ENCODE measurements around the gene RASSF3. TPM values are rescaled to one million over a fixed set of nuclear protein-coding genes. Genes with fewer than 3 reads are reported as not detected.

Gene RASSF3, protein sequence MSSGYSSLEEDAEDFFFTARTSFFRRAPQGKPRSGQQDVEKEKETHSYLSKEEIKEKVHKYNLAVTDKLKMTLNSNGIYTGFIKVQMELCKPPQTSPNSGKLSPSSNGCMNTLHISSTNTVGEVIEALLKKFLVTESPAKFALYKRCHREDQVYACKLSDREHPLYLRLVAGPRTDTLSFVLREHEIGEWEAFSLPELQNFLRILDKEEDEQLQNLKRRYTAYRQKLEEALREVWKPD
- polyA plus RNA-seq (2013, experiment 1 of 4) = 28.0 TPM
- polyA plus RNA-seq (2013, experiment 2 of 4) = 25.1 TPM
- polyA plus RNA-seq (2013, experiment 3 of 4) = 17.1 TPM
- polyA plus RNA-seq (2013, experiment 4 of 4) = 20.1 TPM

DNA sequence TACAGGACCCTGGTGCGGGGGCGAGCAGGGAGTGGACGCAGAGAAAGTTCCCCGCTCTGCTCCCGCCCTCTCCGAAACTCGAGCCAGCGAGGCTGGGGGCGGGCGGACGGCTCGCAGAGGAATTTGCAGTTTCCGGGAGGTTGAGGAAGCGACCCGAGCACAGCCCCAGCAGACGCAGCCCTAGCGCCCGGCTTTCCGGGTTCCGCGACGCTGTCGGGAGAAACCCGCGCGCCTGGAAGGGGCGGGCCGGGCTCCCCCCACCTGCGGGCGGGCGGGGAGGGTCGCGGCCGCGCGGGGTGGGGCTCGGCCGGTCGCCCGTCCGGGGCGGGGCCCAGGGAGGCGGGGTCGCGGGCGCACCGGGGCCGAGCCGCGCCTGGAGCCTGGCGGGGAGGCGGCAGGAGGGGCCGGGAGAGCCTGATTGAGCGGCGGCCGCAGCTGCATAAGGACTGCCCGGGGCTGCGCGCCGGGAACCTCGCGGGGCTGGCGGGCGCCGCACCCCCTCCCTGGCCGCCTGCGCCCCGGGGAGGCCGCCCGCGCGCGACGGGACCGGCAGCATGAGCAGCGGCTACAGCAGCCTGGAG is at the start of gene RASSF3:
Gene RASSF3 (plus strand): TSS at position 417 of the 581 bp plus-strand sequence. CDS start 138 bp downstream, at position 555.
- no peaks in the 10 kb centered on the region for H3K4me1 ChIP-seq (ENCODE audit: control insufficient read depth, insufficient read depth, low read length)
- no peaks in the 10 kb centered on the region for H3K9me3 ChIP-seq (ENCODE audit: control insufficient read depth, low read length)
- no peaks in the 10 kb centered on the region for H3K27me3 ChIP-seq (ENCODE audit: control insufficient read depth, insufficient read depth, low read length, poor library complexity, severe bottlenecking)
- WGBS, 2 experiments = 0% methylated on average over 76 of the region's 76 CpGs
- no peaks in the 10 kb centered on the region for H3K36me3 ChIP-seq (ENCODE audit: control insufficient read depth, insufficient read depth, low read length)
- H3K27ac ChIP-seq (ENCODE audit: insufficient read depth, low read depth, low read length, poor library complexity, severe bottlenecking) = peak within 1 kb of the TSS; percentile 81
- H3K4me3 ChIP-seq (ENCODE audit: insufficient read depth, low read depth, low read length) = peak within 1 kb of the TSS; percentile 80

DNA sequence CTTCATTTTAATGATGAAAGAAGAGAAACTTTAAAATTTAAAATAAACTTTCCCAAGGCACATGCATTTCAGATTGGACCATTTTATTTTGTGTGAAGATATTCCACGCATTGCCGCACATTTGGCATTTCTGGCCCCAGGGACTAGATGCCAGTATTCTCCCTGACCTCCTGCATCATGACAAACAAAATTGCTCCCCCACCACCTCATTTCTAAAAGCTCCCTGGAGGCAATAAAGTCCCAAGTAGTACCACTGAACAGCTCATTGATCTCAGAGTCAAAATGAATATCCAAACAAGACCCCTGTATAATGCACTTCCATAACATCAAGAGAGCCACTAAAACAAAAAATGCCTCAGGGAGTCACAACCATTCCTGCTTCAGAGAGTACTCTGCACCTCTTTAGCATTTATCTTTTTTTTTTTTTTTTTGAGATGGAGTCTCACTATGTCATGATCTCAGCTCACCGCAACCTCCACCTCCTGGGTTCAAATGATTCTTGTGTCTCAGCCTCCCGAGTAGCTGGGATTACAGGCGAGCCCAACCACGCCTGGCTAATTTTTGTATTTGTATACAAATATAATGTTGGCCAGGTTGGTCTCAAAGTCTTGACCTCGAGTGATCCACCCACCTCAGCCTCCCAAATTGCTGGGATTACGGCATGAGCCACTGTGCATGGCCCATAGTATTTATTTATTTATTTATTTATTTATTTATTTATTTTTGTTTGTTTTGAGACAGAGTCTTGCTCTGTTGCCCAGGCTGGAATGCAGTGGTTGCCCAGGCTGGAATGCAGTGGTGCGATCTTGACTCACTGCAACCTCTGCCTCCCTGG is 48.8 kb upstream of the RASSF3 start:
- 94 to 97% methylated on average over 8 of the region's 9 CpGs for WGBS, 2 experiments
- peaks cover 12% of the 10 kb centered on the region for H3K4me1 ChIP-seq (ENCODE audit: control insufficient read depth, insufficient read depth, low read length)
- no peak overlapping the region for H3K4me3 ChIP-seq (ENCODE audit: insufficient read depth, low read depth, low read length)
- H3K27me3 ChIP-seq (ENCODE audit: control insufficient read depth, insufficient read depth, low read length, poor library complexity, severe bottlenecking) = no peaks in the 10 kb centered on the region
- H3K36me3 ChIP-seq (ENCODE audit: control insufficient read depth, insufficient read depth, low read length) = no peaks in the 10 kb centered on the region
- no peak overlapping the region for H3K27ac ChIP-seq (ENCODE audit: insufficient read depth, low read depth, low read length, poor library complexity, severe bottlenecking)
- no peaks in the 10 kb centered on the region for H3K9me3 ChIP-seq (ENCODE audit: control insufficient read depth, low read length)

DNA sequence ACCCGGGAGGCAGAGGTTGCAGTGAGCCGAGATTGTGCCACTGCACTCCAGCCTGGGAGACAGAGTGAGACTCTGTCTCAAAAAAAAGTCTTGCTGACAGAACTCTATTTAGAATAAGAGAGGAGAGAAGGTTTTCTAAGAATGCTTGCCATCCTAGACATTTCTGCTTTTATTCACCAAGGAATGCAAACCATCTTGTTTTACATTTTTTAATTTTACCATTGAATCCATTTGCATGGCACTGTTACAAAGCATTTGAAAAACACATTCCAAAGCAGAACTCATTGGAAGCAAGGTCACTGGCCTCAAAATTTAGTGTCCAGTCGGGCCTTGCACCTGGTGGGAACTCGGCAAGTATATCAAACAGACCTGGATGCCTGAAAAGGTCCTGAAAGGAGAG is 44.2 kb upstream of the RASSF3 start:
- WGBS, 2 experiments = 91% methylated on average over 4 of the region's 4 CpGs
- Histone ChIP-seq H3K9me3 (ENCODE audit: control insufficient read depth, low read length) (no peaks in the 10 kb centered on the region), H3K4me3 (ENCODE audit: insufficient read depth, low read depth, low read length) (no peak overlapping the region), H3K27ac (ENCODE audit: insufficient read depth, low read depth, low read length, poor library complexity, severe bottlenecking) (no peak overlapping the region), H3K4me1 (ENCODE audit: control insufficient read depth, insufficient read depth, low read length) (peaks cover 8% of the 10 kb centered on the region), H3K36me3 (ENCODE audit: control insufficient read depth, insufficient read depth, low read length) (no peaks in the 10 kb centered on the region), H3K27me3 (ENCODE audit: control insufficient read depth, insufficient read depth, low read length, poor library complexity, severe bottlenecking) (no peaks in the 10 kb centered on the region)

DNA sequence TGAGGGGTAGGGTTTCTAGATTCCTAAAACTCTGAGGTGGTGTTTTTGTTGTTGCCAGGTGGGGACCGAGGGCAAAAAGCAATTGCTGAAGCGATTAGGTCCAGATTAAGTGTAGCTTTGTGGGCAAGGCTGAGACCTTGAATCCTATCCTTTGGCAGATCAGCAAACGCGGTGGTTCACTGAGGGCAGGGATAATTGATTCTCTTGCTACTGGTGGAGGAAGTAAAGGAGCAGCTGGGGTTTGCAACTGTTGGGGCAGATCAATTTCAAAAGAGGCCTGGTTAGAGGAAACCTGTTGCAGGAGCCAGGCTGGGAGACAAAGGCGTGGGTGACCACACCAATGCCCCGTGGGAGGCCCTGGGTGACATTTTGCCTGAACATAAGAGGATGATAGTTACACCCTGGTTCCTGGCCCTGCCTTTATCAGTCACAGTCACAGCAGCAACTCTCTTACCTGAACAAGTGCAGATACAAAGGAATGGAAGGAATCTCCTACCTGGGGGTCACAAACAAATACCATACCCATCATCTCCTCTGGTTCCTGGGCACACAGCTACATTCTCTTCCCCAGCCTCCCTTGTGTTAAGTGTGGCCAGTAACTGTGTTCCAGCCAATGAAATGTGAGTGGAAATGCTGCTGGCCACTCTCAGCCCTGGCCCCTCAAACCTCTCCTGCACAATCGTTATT is 43.3 kb upstream of the RASSF3 start:
- H3K27ac ChIP-seq (ENCODE audit: insufficient read depth, low read depth, low read length, poor library complexity, severe bottlenecking) = no peak overlapping the region
- H3K9me3 ChIP-seq (ENCODE audit: control insufficient read depth, low read length) = no peaks in the 10 kb centered on the region
- H3K4me3 ChIP-seq (ENCODE audit: insufficient read depth, low read depth, low read length) = no peak overlapping the region
- peaks cover 4% of the 10 kb centered on the region for H3K4me1 ChIP-seq (ENCODE audit: control insufficient read depth, insufficient read depth, low read length)
- H3K36me3 ChIP-seq (ENCODE audit: control insufficient read depth, insufficient read depth, low read length) = no peaks in the 10 kb centered on the region
- H3K27me3 ChIP-seq (ENCODE audit: control insufficient read depth, insufficient read depth, low read length, poor library complexity, severe bottlenecking) = no peaks in the 10 kb centered on the region
- WGBS, 2 experiments = 79 to 81% methylated on average over 7 of the region's 7 CpGs

DNA sequence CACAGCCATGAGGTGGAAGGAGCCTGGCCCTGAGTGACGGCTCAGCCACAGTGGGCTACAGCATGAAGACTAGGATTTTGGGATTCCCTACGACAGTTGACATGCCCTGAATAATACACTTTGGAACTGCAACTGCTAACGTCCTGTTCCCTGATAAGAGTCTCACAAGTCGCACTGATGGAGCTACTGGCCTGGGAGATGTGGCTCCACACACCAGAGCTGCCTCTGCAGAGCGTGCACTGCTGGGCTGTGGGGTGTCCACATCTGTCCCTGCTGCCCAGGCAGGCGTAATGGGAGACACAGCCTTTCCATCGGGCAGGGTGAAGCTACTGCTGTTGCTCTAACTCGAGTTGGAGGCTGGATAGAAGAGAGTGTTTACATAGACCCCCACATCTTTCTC is 42.7 kb upstream of the RASSF3 start:
- Histone ChIP-seq H3K4me3 (ENCODE audit: insufficient read depth, low read depth, low read length) (no peak overlapping the region), H3K4me1 (ENCODE audit: control insufficient read depth, insufficient read depth, low read length) (peaks cover 4% of the 10 kb centered on the region), H3K9me3 (ENCODE audit: control insufficient read depth, low read length) (no peaks in the 10 kb centered on the region), H3K27me3 (ENCODE audit: control insufficient read depth, insufficient read depth, low read length, poor library complexity, severe bottlenecking) (no peaks in the 10 kb centered on the region), H3K27ac (ENCODE audit: insufficient read depth, low read depth, low read length, poor library complexity, severe bottlenecking) (no peak overlapping the region), H3K36me3 (ENCODE audit: control insufficient read depth, insufficient read depth, low read length) (no peaks in the 10 kb centered on the region)
- WGBS, 2 experiments = 92 to 96% methylated on average over 8 of the region's 8 CpGs

DNA sequence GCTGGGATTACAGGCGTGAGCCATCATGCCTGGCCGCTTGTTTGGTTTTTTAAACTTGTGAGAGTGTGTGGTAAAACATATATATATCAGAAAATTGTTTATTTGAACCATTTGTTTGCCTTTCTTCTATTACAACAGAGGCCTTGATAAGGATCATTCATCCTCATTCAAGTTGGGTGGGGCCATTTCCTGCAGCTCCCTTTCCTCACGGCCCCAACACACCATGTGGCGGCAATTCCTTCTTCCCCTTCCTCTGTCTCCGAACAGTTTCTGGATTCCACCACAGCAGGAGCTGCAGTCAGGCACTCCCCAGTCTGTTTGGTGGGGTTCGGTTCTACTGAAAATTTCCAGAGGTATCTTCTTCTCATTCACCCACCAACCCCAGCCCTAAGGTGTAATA is 42.0 kb upstream of the RASSF3 start:
- H3K27me3 ChIP-seq (ENCODE audit: control insufficient read depth, insufficient read depth, low read length, poor library complexity, severe bottlenecking) = no peaks in the 10 kb centered on the region
- no peak overlapping the region for H3K27ac ChIP-seq (ENCODE audit: insufficient read depth, low read depth, low read length, poor library complexity, severe bottlenecking)
- no peaks in the 10 kb centered on the region for H3K9me3 ChIP-seq (ENCODE audit: control insufficient read depth, low read length)
- WGBS, 2 experiments = 79 to 81% methylated on average over 5 of the region's 6 CpGs
- H3K4me3 ChIP-seq (ENCODE audit: insufficient read depth, low read depth, low read length) = no peak overlapping the region
- H3K4me1 ChIP-seq (ENCODE audit: control insufficient read depth, insufficient read depth, low read length) = peaks cover 4% of the 10 kb centered on the region
- H3K36me3 ChIP-seq (ENCODE audit: control insufficient read depth, insufficient read depth, low read length) = no peaks in the 10 kb centered on the region

DNA sequence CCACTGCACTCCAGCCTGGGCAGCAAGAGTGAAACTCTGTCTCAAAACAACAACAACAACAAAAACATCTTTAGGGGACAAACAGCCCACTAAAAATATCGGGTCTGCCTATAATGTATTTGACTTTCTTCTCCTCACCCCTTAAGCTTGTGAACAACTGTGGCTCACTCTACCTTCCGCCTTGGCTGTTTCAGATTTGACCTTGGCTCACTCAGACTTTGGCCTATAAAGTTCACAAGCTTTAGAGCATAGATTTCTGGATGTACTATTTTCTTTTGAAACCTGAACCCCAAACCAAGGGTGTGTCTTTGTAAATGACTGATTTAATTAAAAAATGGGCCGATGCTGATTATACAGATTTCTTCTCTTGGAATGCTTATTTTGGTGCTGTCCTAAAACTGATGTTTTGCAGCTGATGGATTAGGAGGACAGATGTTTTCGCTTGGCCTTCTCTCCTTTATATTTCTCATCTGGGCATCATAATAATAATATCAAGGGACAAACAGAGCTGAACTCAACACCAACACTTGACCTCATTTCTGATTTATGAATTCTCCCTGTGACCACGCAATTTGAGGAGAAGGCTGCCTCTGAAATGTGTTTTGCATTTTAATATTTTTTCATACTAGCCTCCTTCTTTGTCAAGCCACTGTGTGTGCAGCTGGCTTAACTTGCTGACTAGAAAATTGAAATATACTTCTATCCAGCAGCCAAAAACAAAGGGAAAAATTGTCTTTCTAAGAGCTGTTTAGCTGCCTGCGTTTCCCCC is 40.2 kb upstream of the RASSF3 start:
- H3K27ac ChIP-seq (ENCODE audit: insufficient read depth, low read depth, low read length, poor library complexity, severe bottlenecking) = no peak overlapping the region
- no peaks in the 10 kb centered on the region for H3K36me3 ChIP-seq (ENCODE audit: control insufficient read depth, insufficient read depth, low read length)
- no peaks in the 10 kb centered on the region for H3K9me3 ChIP-seq (ENCODE audit: control insufficient read depth, low read length)
- H3K27me3 ChIP-seq (ENCODE audit: control insufficient read depth, insufficient read depth, low read length, poor library complexity, severe bottlenecking) = no peaks in the 10 kb centered on the region
- no peak overlapping the region for H3K4me3 ChIP-seq (ENCODE audit: insufficient read depth, low read depth, low read length)
- WGBS, 2 experiments = 89 to 95% methylated on average over 5 to 6 of the region's 6 CpGs
- peaks cover 4% of the 10 kb centered on the region for H3K4me1 ChIP-seq (ENCODE audit: control insufficient read depth, insufficient read depth, low read length)

DNA sequence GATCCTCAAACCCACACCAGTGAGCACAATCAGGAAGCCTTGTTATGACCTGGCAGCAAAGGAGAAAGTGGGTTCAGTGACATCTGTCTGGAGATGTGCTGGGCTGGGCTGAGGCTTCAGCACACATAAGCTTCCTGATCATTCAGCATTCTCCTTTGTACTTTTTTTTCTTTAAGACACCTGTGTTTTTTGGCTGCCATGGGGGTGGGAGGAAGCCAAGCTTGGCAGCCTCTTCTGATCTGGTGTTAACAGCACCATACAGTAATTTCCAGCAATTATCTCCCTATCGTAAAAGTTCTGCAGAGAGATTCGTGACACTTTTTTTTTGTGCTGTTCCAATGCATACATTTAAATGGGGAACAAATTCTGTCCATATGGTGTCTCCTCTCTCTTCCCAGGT is 38.9 kb upstream of the RASSF3 start:
- Histone ChIP-seq H3K36me3 (ENCODE audit: control insufficient read depth, insufficient read depth, low read length) (no peaks in the 10 kb centered on the region), H3K4me3 (ENCODE audit: insufficient read depth, low read depth, low read length) (no peak overlapping the region), H3K27ac (ENCODE audit: insufficient read depth, low read depth, low read length, poor library complexity, severe bottlenecking) (no peak overlapping the region), H3K9me3 (ENCODE audit: control insufficient read depth, low read length) (no peaks in the 10 kb centered on the region), H3K27me3 (ENCODE audit: control insufficient read depth, insufficient read depth, low read length, poor library complexity, severe bottlenecking) (no peaks in the 10 kb centered on the region), H3K4me1 (ENCODE audit: control insufficient read depth, insufficient read depth, low read length) (peaks cover 4% of the 10 kb centered on the region)
- 88 to 97% methylated on average over 2 of the region's 2 CpGs for WGBS, 2 experiments

DNA sequence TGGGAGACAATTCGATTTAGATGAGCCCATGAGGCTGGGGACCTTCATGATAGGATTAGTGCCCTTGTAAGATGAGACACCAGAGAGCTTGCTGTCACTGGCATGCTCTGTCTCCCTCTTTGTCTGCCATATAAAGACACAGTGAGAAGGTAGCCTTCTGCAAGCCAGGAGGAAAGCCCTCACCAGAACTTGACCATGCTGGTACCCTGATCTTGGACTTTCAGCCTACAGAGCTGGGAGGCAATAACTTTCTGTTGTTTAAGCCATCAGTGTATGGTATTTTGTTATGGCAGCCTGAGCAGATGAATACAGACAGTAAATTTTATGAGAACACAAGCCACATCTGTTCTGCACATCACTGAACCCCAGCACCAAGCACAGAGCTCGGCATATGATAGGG is 38.1 kb upstream of the RASSF3 start:
- H3K27ac ChIP-seq (ENCODE audit: insufficient read depth, low read depth, low read length, poor library complexity, severe bottlenecking) = no peak overlapping the region
- no peaks in the 10 kb centered on the region for H3K9me3 ChIP-seq (ENCODE audit: control insufficient read depth, low read length)
- 97 to 100% methylated on average over 2 of the region's 2 CpGs for WGBS, 2 experiments
- H3K4me3 ChIP-seq (ENCODE audit: insufficient read depth, low read depth, low read length) = no peak overlapping the region
- H3K4me1 ChIP-seq (ENCODE audit: control insufficient read depth, insufficient read depth, low read length) = no peaks in the 10 kb centered on the region
- no peaks in the 10 kb centered on the region for H3K36me3 ChIP-seq (ENCODE audit: control insufficient read depth, insufficient read depth, low read length)
- H3K27me3 ChIP-seq (ENCODE audit: control insufficient read depth, insufficient read depth, low read length, poor library complexity, severe bottlenecking) = no peaks in the 10 kb centered on the region

Data from ectodermal cell (in vitro differentiated cells).